PFSK-1 (cell line): ENCODE data around the gene AXIN2.

Experiments
- FOXP2 ChIP-seq: optimal IDR thresholded peaks from 2 replicates; pipeline ENCODE3; 2011; ENCODE audit warnings: borderline replicate concordance, control low read depth, inconsistent platforms; ENCODE audit not compliant: insufficient read depth; ENCODE audit errors: extremely low read length, extremely low read depth
- POLR2AphosphoS5 ChIP-seq: IDR thresholded peaks from 2 replicates; pipeline ENCODE4 v1.6.1; 2012; ENCODE audit warnings: low read depth, mild to moderate bottlenecking, control low read depth, low read length, moderate library complexity
- REST ChIP-seq, 2 experiments: IDR thresholded peaks; 2 replicates each; pipeline versions ENCODE4 v1.6.1 to v1.8.0; 2011 to 2012; ENCODE audit warnings: low read depth in 2 of 2, low read length in 2 of 2, control low read depth in 1 of 2, inconsistent platforms in 1 of 2, mild to moderate bottlenecking in 1 of 2, moderate library complexity in 1 of 2; ENCODE audit not compliant: insufficient read depth in 1 of 2
- SIN3A ChIP-seq: IDR thresholded peaks from 2 replicates; pipeline ENCODE4 v1.6.1; 2012; ENCODE audit warnings: mild to moderate bottlenecking, low read length, moderate library complexity, borderline replicate concordance; ENCODE audit not compliant: insufficient read depth
- TAF1 ChIP-seq: IDR thresholded peaks from 2 replicates; pipeline ENCODE4 v1.6.1; 2012; ENCODE audit warnings: low read length, control low read depth, borderline replicate concordance; ENCODE audit not compliant: insufficient read depth

The AXIN2 gene

GRCh38 chr17:65595071-65595656, 33.7 kb upstream of the AXIN2 start:
- TF ChIP-seq POLR2AphosphoS5 (no peak), SIN3A (no peak), TAF1 (no peak), FOXP2 (no peak), REST (IDR thresholded peaks at IDR 0.05; ENCODE audit: insufficient read depth in 1 of 2, low read depth in 2 of 2, low read length in 2 of 2) (no peak)

- no peak for TF ChIP-seq POLR2AphosphoS5
- TF ChIP-seq SIN3A = no peak
- TF ChIP-seq FOXP2 = no peak
- TF ChIP-seq TAF1 = no peak
- no peak for TF ChIP-seq REST (IDR thresholded peaks at IDR 0.05; ENCODE audit: insufficient read depth in 1 of 2, low read depth in 2 of 2, low read length in 2 of 2)
Measured at GRCh38 chr17:65593855-65594845, 32.7 kb upstream of the AXIN2 start.

- TF ChIP-seq POLR2AphosphoS5 (no peak), REST (IDR thresholded peaks at IDR 0.05; ENCODE audit: insufficient read depth in 1 of 2, low read depth in 2 of 2, low read length in 2 of 2) (no peak), FOXP2 (no peak), SIN3A (no peak), TAF1 (no peak)
Measured at GRCh38 chr17:65593092-65593854, 31.8 kb upstream of the AXIN2 start.

GRCh38 chr17:65592125-65592965, 30.9 kb upstream of the AXIN2 start:
- TF ChIP-seq TAF1 = no peak
- no peak for TF ChIP-seq REST (IDR thresholded peaks at IDR 0.05; ENCODE audit: insufficient read depth in 1 of 2, low read depth in 2 of 2, low read length in 2 of 2)
- no peak for TF ChIP-seq SIN3A
- TF ChIP-seq POLR2AphosphoS5 = no peak
- TF ChIP-seq FOXP2 = no peak
